Limb (tissue), 2 donors: ENCODE data around the gene RNF220.

Experiments used
- DNase-seq, 2 donors: peaks; one replicate each; pipeline ENCODE4 v3.0.0-alpha.2; 2016; ENCODE audit errors: extremely low spot score in 2 of 2

RNF220 gene

DNA sequence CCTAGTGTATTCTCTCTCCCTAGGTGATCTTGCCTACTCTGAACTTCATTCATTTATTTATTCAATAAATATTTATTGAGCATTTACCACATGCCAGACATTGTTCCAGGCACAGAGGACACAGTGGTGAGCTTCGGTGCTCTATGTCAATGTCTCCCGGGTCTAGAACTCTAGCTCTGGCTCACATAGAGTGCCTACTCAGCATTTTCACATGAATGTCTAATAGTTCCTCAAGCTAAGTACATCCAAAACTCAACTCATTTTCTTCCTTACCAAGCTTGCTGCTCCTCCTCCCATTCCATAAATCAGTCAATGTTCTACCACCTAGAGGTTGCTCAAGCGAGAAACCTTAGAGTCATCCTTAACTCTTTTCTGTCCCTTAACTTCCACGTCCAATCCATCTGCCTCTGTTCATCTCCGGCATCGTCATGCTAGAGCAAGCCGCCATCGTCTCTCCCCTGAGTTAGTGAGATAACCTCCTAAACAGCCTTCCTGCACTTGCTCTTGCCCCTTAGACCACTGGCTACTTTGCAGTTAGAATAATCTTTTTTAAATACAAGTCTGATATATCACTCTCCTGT, 201.7 kb downstream of the RNF220 start:
- DNase-seq, result no peak

DNA sequence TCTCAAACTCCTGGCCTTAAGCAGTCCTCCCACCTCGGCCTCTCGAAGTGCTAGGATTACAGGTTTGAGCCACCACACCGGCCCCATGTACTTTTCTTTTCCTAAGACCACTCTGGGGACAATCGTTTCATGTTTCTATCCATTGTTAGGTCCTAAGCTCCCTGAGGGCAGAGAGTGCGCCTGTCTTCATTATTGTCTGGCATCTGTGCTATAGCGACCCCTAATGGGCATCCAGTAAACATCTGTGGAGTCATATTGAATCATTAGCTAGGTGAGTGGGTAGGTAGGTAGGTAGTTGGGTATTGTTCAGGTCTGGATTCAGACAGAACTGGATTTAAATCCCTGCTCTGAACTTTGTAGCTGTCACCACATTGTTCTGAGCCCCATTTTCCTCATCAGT, 203.1 kb downstream of the RNF220 start:
- no peak for DNase-seq

DNA sequence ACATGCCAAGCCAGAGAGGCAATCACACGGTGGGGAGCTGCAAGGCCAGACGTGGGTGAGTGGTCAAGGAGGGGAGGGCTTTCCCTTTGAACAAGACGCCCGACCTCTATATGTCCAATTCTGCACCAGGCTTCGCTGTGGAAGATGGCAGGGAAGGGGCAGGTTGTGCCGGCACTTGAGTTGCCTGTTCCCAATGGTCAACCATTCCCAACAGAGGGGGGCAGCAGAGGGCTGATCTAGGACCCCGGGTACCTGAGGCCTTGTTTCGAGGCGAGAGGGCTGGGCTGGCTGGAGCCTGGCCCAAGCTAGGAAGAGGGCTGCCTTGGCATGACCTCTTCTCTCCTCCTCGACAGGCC, 204.3 kb downstream of the RNF220 start:
- DNase-seq, result peak in 1 of 2 donors; percentile 69

DNA sequence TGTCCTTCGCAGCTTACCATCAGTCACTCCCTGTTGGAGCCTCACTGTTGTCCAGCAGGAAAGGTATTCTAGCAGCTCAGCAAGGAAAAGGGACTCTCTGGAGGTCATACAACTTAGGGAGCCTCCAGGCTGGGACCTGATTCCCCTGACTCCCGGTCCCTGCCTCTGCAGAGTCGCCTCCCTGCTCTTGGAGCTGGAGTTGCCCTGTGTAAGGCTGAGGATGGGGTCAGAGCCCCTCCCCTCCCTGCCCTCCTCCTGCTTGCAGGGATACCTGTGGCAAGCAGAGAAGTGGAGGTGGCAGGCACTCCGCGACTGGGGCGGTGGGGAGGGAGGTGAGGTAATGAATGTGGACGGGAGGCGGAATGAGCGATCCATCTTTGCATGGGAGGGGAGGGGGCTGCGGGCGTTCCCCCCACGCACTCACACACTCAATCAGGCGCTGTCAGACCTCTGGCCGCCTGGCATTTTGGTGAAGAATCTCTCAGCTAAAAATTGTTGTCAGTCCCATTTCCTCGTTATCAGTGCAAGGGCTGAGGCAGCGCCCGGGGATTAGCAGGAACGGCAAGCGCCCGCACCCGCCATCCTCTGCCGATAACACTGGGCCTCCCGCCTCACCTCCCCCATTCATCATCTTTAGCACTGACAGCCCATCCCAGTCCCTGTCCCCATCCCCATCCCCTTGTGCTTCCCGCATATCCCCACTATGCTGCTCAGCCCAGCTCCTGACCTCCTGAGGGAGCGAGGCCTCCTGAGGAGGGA, 204.9 kb downstream of the RNF220 start:
- no peak for DNase-seq

DNA sequence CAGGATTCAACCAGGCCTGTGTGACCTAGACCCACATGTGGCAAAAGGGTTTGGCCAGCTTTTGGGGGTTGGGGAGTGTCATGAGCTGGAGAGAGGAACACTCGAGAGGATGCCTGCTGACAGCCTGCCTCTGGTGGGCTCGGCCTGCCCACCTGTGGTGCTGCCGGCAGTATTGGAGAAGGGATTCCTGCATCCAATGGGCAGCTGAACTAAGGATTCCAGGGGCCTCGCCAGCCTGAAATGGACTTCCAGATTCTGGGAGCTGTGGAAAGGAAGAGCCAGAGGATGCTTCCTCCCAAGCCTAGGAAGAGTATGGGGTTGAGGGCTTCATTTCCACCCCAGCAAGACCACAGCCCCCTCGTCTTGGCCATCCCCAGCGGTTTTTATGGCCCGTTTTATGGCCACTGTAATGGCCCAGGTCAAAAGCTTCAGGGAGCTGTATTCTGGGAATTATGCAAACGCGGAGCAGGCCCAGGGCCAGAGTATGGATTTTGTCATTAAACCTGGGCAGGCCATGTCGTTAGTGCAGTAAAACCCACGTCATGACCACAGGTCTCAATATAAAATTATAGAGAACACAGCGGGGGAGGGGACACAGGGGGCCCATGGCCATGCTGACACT, 205.6 kb downstream of the RNF220 start:
- no peak for DNase-seq

DNA sequence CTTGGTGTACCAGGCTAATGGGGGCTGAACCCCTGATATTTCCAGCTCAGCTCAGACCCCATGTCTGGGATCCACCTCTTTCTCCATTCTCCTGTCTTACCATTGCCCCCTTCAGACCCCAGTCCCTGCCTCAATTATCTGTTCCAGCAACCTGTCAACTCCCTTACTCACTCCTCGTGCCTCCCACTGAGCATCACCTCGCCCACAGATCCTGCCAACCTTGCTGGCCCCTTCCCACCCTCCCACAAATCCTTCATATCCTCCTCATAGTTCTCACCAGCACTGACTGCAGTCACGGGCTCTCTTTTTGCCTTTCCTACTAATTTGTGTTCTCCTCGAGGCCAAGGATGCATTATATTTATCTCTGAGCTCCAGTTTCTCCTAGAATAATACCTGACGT, 206.4 kb downstream of the RNF220 start:
- DNase-seq, result no peak

DNA sequence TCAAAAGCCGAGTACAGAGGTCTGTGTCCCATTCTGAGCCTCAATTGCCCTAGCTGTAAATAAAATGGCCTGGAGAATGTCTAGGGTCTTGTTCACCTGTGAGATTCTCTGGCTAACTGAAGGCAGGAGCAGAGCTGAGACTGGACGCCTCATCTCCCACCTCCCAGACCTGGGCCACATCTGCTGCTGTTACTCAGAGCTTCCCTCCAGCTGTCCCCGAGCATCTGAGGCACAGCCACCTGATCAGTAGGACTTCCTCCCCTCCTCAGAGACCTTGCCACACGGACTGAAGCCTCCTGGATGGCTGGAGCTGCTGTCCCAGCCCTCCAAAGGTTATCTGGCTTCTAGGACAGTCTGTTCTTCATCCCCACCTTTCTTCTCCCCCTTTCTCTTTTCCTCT, 206.8 kb downstream of the RNF220 start:
- no peak for DNase-seq

DNA sequence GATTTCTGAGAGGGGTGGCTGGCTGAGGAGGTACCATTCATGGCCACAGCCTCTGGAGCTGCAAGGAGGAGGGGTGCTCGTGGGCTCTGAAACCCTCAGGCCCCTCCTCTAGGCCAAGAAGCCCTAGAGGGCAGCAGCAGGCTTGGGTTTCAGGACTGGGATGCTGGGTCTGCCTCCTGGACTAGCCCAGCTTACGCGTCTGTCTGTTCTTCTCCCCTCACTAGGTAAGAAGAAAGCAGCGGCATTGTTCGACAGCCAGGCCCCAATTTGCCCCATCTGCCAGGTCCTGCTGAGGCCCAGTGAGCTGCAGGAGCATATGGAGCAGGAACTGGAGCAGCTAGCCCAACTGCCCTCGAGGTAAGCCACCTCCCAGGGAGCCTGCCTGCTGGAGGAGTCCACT, 208.9 kb downstream of the RNF220 start:
- DNase-seq, result no peak

DNA sequence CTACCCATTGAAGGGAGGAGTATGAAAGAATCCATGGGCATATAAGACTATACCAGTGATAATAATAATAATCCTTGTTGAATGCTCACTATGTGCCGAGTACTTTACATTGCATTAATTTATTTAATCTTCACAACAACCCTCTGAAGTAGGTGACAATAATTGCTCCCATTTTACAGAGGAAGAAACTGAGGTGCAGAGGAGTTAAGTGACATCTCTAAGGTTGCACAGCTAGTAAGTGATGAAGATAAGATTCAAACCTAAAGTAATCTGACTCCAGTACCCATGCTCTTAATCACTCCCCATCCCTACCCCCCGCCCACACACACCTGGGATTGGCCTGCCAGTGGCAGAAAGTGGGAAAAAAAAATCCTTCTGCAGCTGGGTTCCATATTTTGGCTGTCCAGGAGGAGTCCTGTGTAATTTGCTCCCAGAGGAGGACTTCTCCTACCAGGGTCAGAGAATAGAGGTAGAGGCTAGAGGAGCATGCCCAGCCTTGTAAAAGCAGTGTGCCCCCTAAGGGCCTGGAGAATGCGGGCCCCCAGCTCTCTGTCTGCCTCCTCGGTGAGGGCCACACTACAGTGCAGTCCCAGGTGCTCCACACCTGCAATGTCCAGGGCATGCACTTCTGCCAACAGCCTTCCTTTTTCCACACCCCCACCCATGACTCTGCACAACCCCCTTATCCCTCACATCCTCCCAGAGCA, 211.4 kb downstream of the RNF220 start:
- no peak for DNase-seq

DNA sequence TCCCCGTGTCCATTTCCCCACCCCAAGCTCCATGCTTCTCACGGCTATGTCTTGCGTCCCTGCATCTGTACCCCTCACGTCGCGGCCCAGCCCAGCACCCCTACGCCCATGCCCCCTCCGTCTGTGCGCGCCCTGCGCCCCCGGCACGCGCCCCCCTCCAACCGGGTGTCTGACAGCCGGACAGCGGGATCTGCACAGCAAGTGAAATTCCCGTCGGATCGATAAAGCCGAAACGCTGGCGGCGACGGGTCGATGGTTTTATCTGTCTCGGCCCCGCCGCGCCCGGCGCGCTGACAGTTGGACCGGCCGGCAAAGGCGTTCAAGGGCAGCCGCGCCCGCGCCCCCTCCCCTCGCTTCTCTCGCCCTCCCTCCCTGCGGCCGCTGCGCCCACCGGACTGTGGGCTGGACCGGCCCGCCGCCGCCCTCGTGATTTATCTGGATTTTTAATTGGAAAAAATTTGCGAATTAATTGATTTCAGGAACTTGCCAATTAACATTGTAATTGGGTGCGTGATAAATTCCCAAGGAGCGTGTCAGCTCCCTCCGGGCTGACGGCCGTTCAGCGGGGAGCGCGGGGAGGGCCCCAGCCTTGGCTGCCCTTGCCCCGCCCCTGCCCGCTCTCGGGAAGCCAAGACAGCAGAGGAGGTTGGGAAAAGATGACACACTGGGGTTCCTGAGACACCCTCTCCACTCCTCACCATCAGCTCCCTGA, 212.1 kb downstream of the RNF220 start:
- DNase-seq, result peak in 1 of 2 donors; percentile 41

DNA sequence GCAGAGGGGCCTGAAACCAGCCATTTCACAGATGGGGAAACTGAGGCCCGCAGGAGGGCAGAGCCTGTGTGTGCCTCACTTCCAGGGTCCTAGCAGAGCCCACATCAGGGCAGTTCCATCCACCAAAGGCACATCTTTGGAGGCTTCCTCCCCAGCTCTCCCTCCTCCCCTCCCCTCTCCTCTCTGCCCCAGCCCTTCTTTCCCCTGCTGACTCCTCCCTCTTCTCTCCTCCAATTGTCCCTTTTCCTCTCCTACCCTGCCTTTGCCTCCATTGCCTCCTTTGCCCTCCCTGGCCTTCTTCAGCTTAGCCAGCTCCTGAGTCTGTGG, 212.6 kb downstream of the RNF220 start:
- no peak for DNase-seq

DNA sequence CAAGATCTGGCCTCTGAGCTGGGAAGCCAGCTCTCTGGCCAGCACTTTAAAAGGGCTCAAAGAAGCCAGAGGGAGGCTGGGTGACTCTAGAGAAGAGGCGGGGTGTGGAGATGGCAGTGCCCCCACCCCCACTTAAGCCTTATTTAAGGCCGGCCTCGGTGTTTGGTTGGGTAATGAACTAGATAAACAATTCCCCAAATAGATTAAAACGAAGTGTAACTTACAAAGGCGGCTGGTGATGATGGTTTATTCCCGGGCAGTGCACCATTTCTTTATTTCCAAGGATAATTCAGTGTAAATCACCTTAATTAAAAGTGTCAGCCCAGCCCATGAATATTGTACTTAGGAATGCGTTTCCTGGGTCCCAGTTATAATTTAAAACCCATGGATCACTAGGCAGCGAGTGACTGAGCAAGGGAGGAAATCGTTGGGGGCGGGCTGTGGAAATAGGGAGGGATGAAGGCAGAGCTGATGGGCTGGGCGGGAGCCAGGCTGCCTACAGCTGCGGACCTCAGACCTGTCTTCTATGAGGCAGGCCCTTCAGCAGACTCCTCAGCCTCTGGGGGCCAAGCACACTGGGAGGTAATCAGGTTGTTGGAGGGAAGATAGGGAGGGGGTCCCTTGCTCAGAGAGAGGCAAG, 214.3 kb downstream of the RNF220 start:
- peak in 1 of 2 donors; percentile 42 for DNase-seq

DNA sequence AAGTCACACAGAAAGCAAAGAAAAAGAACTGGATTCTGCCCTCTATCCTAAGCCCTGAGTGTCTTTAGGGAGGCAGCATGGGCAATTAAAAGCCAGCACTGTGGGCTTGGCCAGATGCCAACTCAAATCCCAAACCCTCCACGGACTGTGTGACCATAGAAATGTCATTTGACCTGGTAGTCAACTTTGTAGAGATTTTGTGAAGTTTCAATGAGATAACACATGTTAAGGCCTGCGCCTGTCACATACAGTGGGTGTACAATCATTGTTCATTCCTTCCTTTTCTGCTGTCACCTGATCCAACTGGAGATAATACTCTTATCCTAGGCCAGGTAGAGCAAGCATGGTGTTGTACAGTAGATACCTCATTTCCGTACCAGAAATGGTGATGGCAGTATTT, 215.0 kb downstream of the RNF220 start:
- no peak for DNase-seq

DNA sequence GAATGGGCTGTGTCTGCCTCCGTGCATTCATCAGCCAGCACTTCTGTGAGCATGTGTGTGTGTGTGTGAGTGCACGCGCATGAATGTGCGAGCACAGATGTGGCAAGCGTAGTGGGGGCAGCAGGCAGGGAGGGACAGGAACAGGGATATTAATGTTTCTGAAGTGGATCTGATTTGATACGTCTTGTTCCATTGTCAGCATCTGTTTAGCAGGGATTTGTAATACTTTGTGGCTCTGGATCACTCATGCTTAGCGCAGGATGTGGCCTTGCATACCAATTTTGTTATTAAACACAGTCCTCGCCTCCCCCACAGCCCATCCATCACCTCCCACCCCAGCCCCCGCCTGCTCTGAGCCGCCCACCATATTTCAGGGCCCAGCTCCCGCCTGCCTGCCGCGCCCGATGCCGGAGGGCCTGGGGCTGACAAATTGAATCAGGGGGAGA, 216.8 kb downstream of the RNF220 start:
- DNase-seq, result peak in 1 of 2 donors; percentile 48

DNA sequence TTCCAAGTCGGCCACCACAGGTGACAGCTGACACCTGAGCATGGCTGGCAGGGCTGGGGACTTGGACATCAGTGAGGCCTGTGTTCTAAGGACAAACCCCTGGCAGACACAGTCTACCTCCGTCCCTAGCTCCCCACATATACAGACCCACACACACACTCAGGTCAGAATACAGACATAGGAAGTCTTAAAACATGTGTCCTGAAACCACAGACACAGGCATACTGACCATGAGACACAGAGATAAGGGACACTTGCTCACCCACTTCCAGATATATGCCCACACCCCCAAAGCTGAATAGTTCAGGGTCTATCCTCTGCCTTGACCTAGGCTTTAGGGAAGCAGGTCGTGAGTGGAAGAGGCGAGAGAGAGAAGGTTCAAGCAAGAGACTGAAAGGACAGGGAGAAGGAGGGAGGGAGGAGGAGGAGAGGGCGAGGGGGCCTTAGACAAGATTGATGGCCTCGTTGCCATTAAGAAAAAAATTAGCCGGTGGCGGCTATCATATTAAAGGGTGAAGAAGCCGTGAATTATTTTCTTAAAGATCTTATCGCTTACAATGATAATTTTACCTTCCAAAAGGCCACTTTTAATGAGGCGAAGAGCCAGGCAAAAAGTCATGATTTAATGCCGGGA, 219.3 kb downstream of the RNF220 start:
- no peak for DNase-seq

DNA sequence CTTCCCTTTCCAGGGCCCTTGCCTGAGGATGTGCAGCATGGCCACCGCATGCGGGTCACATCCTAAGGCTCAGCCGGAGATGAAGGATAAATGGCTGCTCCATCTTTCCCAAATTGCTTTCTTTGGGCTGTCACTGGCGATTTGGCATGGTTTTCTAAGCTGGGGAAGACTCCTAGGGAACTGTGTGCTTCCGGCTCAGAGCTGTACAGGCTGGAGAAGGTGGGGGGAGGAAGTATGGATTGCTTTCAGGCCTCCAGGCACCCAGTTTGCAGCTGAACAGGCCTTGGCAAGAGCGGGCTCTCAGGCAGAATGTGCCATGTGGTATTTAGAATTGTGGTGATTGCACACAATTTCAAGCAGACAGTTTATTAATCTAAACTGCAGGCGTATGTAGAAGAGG, 220.3 kb downstream of the RNF220 start:
- DNase-seq, result no peak

DNA sequence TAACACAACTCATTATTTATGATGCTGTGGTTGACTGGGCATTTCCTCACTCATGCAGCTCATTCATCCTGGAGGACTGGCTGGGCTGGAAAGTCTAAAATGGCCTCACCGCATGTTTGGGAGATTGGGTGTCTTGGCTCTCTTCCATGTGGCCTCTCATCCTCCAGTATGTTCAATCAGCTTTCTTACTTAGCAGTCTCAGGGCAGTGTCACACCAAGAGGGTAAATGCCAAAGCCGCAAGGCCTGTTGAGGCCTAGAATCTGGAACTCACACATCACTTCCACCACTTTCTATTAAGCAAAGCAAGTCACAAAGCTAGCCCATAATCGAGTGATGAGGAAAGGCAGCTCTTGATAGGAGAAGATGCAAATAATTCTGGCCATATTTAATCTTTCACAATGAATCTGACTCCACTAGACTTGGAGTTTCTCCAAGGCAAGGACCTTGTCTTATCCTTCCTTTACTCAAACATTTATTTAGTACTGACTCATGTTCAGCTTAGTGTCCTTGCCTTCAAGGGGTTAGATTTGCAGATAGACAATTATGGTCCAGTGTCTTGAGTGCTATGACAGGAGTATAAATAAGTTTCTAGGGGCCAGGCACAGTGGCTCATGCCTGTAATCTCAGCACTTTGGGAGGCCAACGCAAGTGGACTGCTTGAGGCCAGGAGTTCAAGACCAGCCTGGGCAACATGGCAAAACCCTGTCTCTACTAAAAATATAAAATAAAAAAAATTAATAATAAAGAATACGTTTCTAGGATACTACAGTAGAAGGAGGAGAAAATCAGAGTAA, 224.1 kb downstream of the RNF220 start:
- DNase-seq, result no peak

DNA sequence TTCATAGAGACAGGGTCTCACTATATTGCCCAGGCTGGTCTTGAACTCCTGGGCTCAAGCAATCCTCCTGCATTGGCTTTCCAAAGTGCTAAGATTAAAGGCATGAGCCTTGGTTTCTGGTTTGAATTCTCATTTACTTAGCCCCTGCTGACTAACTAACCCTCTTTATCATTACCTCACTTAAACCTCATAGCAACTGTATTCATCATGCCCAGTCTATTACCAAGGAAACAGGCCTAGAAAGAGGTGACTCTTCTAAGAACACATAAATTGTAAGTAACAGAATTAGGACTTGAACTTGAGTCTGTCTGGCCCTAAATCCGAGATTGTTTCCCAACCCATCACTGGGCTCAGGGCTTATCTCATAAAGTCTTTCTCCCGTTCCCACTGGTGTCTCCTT, 225.1 kb downstream of the RNF220 start:
- no peak for DNase-seq

DNA sequence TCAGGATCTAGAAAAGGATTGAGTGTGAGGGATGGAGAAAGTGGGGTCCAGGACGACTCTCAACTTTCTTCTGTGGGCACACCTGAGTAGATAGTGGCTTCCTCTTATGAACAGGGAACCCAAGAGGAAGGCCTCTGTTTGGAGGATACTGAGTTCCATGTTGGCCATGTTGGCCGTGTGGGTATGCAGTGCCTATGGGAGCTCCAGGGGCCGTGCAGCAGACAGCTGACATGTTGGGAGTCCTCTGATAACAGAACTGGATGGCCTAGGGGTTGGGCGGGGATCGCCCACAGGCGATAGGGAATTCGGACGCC, 226.2 kb downstream of the RNF220 start:
- DNase-seq, result no peak
